Activated naive CD4-positive, alpha-beta T cell treated with anti-CD3 and anti-CD28 coated beads, Interleukin-2, amount 50 U/mL, for 16 hours (primary cell): ENCODE data around the gene EDC3.
"Not testable (repeated sequence)": the region's sequence is repeated elsewhere in the genome, so short reads cannot be mapped to it uniquely, and the experiment has no call there.

ENCODE experiments used
- DNase-seq: peaks from one replicate; pipeline ENCODE4 v3.0.0-alpha.2; 2020

The EDC3 gene

DNA sequence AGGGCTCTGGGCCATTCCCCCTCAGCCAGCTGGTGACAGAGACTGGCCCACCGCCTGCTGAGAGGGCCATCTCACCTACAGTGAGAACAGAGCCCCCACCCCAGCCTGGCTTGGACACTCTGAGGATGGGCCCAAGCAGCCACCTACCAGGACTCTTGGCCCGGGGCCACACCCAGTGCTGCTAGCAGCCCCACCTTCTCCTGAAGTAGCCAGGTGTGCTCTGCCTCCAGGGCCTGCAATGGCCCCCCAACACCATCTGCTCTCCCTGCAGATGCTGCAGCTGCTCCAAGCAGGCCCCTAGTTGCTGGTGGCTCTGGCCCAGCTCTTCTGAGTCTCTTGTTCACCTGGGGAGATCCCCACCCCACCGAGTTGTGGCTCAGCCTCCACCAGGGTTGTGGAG, 87.0 kb downstream of the EDC3 start:
- no peak for DNase-seq

GRCh38 chr15:74605795-74606150, 90.1 kb downstream of the EDC3 start:
- no peak for DNase-seq

- DNase-seq, result no peak
Measured at GRCh38 chr15:74604983-74605794, 90.6 kb downstream of the EDC3 start.

DNA sequence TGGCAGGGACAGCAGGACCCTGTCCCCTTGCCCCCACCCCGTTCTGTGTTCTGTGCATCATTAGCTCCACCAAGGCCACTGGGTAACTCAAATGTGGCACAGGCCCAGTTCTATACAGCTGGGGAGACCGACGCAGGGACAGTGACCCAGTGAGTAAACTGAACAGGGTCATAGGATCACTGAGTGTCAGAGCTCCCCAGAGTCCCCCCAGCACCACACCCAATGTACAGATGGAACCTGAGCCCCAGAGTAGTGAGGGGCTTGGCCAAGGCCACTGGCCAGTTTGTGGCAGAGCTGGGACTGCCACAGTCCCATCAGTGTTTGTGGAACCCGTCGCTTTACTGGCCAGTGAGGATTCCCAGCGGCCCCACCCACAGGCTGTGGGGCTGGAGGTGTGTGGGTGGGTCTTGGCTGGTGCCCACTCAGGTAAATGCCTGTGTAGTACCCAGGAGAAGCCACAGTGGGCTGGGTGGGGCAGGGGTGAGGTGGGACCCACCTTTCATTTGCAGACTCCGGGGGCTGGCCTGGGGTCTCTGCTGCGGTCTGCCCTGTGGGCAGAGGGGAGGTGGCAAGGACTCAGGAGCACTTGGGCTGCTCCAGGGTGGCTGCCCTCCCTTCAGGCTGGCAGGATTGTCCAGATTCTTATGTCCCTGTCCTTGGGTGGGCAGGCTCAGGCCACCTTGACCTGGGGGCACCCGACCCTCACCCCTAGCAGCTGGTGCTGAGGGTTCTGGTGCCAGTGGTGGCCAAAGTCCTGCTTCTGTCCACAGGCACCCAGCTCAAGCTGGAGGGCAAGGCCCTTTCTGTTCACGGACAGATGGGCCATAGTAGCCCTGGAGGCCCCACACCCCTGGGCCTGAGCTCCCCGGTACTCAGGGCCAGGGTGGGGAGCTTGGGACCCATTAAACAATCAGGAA, 91.8 kb downstream of the EDC3 start:
- DNase-seq, result no peak

DNA sequence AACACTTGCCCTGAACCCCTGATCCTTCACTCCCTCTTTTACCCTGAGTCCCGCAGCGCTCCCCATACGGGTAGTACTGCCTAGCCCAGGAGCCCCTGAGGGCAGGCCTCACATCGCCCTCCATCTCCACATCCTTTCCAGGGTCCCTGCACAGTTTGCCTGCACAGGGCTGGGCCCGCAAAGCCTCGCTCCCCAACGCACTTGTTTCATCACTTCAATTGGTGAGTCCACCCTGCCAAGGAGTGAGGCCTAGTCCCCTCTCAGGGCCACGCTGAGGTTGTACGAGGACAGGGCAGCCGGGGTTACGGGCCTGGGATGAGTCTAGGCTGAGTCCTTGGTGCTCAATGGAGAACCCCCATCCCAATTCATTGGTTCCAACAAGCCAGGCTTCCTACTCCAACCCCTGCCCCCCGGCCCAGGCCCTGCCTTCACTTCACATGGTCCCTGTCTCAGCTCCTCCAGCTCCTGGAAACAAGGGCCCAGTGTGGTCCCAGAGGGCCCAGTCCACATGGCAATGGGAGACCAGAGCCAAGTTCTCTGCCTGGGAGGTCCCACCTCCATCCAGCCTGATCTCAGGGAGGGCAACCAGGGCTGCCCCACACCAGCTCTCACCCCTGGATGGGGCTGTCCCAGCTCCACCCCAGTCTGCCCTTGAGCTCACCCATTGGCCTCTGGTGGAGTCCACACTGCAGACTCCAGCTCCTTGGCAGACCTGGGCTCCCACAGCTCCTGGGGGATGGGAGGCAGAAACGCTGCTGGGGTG, 92.6 kb downstream of the EDC3 start:
- DNase-seq, result no peak

DNA sequence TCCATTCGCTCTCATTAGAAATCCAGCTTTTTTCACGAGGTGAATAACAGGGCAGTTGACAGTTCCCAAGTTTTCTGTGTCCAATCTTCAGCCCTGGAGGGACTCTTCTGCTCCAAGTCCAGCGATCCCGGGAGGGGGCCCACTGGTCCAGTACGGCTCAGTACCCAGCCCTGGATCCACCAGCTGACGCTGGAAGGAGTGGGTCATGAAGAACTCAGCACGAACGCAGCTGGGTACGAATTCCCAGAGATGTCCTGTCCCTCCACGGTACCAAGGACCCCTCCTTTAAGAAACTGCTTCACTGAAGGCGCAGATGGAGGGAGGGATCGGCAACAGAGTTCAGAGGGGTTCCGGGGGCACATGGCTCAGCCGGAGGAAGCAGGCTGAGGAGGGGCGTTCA, 96.7 kb downstream of the EDC3 start:
- no peak for DNase-seq

- DNase-seq, result peak; percentile 85
Measured at GRCh38 chr15:74598126-74598842, 97.5 kb downstream of the EDC3 start.

- DNase-seq, result not testable (repeated sequence)
Measured at GRCh38 chr15:74597146-74597705, 98.6 kb downstream of the EDC3 start.

- DNase-seq, result not testable (repeated sequence)
Measured at GRCh38 chr15:74596736-74597135, 99.1 kb downstream of the EDC3 start.

DNA sequence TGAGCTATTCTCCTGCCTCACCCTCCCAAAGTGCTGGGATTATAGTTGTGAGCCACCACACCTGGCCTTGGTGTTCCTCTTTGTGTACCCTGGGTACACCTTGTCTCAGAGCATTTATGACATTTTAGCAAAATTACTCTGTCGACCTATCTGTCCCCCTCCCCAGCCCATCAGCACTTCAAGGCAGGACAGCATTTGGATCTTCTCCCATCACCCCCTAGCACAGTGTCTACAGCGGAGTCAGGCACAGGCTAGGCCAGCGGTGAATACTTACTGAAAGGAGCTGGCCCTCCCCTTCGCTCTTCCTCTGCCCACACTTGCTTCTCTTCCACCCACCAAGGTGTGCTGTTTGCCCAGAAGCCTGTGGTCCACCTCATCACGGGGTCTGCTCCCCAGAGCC, 100.6 kb downstream of the EDC3 start:
- no peak for DNase-seq

GRCh38 chr15:74594455-74594854, 101.4 kb downstream of the EDC3 start:
- no peak for DNase-seq

GRCh38 chr15:74593122-74593521, 102.7 kb downstream of the EDC3 start:
- DNase-seq, result no peak

DNA sequence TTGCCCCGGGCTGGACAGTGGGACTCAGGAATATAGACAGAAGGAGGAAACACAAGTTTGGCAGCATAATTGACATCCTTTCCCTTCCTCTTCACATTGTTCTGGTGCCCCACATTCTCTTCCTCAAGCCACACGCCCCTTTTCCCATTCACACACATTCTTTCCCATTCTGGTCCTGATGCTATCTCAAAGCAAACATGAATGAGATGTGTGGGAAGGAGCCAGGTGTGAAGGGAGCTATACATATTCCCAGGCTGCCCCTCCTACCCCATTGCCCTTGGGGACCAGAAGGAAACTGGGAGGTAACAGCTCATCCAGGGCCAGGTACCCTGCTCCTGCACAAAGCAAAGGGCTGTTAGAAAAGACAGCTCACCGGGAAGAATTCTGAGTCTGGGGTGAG, 103.6 kb downstream of the EDC3 start:
- no peak for DNase-seq

- no peak for DNase-seq
Measured at GRCh38 chr15:74589826-74590225, 106.0 kb downstream of the EDC3 start.

DNA sequence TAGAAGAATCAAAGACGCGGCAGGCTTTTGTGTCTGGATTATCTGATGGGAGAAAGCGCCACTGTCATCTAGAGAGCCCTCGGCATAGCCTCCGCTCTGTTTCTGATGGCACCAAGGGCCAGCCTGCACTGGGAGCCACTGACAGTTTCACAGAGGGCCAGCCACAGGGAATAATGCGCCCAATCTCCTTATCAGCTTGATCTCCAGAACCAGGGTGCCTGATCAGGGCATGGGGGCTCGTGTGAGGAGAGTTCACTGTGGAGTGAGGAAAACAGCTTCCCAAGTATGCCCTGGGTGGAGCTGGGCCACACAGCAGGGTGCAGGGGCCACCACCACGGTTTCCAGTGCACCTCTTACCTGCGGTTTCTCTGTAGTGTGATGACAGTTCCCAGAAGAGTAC, 110.0 kb downstream of the EDC3 start:
- no peak for DNase-seq

DNA sequence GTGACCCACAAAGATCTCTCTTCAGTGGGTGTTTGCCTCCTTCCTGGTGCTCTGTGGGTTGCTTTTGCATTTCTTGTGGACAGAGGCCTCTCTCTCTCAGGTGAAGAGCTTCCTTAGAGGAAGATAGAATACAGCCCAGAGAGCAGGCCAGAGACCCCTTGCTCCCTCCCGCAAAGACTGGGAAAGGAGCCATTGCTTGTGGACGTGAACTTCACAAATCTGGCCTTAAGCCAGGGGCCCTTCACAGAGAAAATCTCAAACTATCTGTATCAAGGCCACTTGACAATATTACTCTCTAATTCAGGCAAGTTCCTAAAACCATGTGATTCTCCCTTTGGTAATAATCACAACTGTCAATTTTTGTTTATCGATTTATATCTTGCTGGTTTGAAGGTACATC, 110.6 kb downstream of the EDC3 start:
- no peak for DNase-seq

DNA sequence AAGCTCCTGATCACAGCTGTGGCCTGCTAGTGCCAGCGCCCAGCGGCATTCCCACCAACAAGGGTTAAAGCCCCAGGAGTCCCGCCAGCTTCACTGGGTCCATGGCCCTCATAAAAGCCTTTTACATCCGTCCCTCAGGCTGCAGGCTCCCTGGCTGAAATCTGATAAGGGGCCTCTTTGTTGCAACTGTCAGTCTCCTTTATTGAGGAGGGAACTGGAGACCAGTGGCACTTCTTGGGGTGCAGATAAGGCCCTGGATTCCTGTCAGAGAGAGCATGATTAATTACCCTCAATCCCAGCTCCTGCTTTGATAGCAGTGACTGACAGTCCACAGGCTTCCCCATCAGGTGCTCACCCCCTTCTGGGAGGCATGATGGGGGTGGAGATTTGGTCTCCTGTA, 111.0 kb downstream of the EDC3 start:
- no peak for DNase-seq

- no peak for DNase-seq
Measured at GRCh38 chr15:74584204-74584603, 111.6 kb downstream of the EDC3 start.
